Germinal center (tissue), 1 donor: ENCODE results near the gene NDUFAF8.

Experiments used
- DNase-seq: peaks from one replicate; pipeline ENCODE4 v3.0.0; 2012; ENCODE audit warnings: mixed read lengths, low spot score

The NDUFAF8 gene

GRCh38 chr17:81240761-81241160 lies 1.6 kb downstream of the NDUFAF8 start:
- no peak for DNase-seq

DNA sequence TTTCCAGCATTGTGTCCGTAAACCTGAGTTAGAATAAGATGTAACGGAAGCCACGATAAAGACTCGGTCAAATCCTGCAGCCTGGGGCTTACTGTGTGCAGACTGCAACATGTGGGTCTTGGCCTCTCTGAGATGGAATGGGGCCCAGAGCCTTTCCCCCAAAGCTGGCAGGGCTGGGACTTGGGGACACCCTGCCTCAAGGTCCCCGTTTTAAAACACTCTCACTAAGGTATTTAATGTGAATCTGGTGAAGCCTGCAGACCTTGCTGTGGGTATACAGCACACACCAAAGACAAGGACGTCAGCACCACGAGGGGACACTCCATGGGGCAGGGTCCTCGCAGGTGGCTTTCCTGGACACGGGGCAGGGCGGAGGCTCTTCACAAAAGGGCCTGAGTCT lies 2.1 kb downstream of the NDUFAF8 start:
- DNase-seq, result no peak

DNA sequence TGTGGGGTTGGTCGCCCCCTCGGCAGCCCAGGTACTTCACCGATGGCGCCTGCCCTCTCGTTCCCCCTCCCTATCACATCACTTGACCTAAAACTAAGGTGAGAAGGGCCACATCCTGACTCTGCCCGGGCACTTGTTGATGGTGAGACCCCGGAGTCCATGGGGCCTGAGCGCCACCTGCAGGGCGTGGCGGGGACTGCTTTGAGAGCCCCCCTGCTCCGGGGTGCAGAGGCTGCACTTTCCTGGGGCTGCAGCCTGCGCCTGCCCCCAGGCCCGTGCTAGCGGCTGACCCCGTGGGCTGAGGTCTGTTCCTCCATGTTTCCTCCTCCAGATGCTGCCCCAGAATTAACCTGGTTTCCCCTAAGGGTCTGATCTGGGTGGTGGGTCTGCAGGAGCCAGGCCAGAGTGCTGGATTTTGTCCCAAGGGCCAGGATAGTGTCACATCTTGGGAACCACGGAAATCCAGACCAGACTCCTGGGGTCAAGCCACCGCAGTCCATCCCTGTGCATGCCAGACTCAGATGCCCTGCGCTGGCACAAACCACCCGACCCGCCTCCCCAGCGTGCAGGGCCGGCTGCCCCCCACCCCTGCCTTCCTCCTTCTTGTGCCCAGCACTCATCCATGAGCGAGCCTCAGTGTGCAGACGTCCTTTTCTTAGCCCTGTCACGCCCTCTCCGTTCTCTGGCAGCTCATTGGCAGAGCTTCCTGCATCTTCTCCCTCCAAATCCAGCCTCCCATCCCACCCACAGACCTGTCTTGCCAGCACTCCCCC lies 2.7 kb downstream of the NDUFAF8 start:
- DNase-seq, result peak; percentile 77

DNA sequence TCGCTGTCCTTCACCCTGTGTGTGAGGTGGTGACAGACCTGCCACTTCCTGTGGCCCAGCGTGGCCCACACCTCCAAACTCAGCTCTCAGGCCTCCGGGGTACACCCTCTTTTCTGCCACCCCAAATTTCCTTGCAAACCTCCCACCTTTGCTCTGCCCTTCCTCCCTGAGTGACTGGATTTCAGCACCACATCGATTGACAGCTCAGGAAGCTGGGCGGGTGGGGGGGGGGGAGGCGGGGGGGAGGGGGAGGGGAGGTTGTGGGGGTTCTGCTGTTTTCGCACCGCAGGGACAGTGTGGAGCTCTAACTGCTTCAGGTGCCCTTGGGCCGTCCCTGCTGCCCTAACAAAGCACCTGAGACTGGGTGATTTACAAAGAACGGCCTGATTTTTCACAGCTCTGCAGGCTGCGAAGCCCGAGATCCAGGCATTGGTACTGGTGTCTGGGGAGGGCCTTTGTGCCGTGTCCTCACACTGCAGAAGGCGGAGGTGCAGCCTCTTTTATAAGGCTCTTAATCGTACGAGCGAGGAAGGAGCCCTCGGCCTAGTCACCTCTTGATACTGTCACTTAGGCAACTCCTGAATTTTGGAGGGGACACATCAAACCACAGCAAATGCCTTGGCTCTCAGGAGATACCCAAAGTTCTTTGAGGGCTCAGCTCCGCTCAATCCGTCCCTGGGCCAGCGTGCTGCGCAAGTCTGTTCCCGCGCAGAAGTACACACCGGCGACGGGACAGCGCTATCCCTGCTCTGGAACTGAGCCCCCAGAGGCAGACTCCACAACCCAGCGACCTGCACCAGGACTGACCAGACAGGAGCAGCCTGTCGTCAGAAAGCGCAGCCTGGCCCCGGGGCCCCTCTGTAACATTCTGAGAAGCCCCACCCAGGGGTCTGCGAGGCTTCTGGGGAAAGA lies 3.6 kb downstream of the NDUFAF8 start:
- no peak for DNase-seq

GRCh38 chr17:81243333-81243664 lies 4.2 kb downstream of the NDUFAF8 start:
- no peak for DNase-seq

DNA sequence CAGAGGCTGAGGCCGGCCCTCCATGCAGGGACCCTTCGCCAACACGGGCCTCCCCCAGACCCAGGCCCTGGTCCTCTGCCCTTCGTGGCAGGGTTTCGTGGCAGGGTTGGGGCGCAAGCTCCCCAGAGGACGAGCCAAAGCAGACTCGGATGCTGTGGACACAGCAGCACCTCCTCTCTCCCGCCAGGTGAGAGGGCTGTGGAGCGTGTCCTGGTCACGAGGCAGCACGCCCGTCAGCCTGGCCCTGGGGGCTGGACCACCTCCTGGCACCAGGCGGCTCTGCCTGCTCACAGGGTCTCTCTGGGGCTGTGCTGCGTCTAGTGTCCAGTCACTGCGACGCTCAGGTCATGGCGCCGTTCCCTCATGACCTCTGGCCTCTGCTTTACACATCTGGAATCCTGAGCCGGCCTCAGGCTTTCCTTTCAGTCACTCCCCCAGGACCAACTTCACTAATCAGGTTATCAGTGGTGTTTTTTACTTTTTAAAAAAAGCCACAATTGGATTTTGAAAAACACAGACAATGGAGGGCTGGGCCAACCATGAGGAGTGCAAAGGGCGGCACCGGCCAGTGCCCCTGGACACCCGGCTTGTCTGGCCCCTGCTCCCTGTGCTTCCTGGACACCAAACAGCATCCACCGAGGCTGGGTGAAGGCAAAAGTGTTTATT lies 5.4 kb downstream of the NDUFAF8 start:
- no peak for DNase-seq

- no peak for DNase-seq
Observed at GRCh38 chr17:81245024-81245664, 6.0 kb downstream of the NDUFAF8 start.

GRCh38 chr17:81245665-81246342 lies 6.7 kb downstream of the NDUFAF8 start:
- no peak for DNase-seq

DNA sequence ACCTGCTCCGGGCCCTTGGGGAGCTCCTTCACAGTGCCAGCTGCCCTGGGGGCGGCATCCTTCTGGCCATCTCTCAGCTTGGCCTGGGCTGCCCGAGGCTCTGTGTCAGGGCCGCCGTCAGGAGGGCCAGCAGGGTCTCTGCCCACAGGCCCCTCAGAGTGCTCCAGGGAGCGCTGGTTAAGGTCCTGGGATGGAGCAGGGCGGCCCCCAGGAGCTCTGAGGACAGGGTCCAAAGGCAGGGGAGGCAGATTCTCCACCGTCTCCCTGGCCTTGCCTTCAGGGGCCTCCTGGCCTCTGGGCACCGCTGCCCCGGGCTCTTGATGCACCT lies 7.2 kb downstream of the NDUFAF8 start:
- DNase-seq, result no peak

- DNase-seq, result no peak
Observed at GRCh38 chr17:81246679-81247338, 7.7 kb downstream of the NDUFAF8 start.

GRCh38 chr17:81247339-81247990 lies 8.3 kb downstream of the NDUFAF8 start:
- no peak for DNase-seq

GRCh38 chr17:81248649-81249048 lies 9.5 kb downstream of the NDUFAF8 start:
- no peak for DNase-seq

DNA sequence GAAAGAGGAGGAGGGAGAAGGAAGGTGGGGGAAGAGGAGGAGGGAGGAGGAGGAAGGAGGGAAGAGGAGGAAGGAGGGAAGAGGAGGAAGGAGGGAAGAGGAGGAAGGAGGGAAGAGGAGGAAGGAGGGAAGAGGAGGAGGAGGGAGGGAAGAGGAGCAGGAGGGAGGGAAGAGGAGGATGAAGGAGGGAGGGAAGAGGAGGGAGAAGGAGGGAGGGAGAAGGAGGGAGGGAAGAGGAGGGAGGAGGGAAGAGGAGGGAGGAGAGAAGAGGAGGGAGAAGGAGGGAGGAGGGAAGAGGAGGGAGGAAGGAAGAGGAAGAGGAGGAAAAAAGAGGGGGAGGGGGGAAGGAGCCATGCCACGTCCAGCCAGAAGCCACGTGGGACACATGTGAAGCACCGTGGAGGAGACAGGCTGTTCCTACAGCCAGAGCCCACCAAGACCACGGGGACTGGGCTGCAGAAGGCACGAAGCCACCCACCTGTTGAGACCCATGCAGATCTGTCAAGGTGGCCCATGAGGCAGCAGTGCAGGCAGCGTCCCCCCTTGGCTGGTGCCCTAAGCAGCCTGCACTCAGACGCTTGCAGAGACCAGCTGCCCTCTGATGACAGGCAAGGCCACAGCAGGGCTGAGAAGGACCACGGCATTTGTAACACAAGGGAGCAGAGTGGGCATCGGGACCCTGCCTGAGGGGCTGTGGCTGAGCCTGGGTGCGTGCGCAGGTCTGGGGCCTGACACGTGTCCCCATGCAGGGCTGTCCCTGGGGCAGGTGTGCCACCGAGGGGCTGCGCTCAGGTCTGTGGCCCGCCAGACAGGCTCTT lies 10.3 kb downstream of the NDUFAF8 start:
- no peak for DNase-seq

- DNase-seq, result no peak
Observed at GRCh38 chr17:81250286-81251093, 11.4 kb downstream of the NDUFAF8 start.

DNA sequence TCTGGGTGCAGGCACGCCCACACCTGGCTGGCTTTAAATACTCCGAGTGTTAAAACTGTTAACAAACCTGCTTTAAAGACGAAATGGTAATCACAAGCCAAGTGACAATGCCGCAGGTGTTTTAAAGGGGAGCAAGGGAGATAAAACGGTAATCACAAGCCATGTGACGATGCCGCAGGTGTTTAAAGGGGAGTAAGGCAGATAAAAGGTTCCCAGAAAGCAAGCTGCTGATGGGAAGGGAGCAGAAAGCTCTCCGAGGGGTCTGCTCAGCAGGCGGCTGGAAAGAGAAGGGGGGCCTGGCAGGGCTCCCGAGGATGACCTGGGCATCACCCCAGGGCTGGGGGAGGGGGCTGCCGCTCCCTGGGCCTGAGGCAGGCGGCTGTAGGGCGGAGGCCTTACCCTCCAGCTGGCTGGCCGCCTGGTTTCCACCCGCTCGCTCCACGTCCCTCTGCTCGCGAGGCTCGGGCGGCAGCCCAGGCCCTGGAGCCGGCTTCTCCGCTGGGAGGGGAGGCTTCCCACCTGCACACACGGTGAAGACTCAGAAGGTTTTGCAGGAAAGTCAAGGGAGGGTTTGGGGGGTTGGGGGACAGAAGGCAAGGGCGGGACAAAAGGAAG lies 12.1 kb downstream of the NDUFAF8 start:
- peak; percentile 21 for DNase-seq

GRCh38 chr17:81251709-81252301 lies 12.7 kb downstream of the NDUFAF8 start:
- DNase-seq, result peak; percentile 49

GRCh38 chr17:81252326-81252986 lies 13.3 kb downstream of the NDUFAF8 start:
- no peak for DNase-seq

- DNase-seq, result no peak
Observed at GRCh38 chr17:81252987-81253329, 13.8 kb downstream of the NDUFAF8 start.
